Placental epithelial cell (primary cell): Measurements from ENCODE around the gene SPIRE2. TPM values are rescaled to one million over a fixed set of nuclear protein-coding genes. Genes with fewer than 3 reads are reported as not detected.

ENCODE experiments used
- total RNA-seq: library from RNA; depleted of rRNA; stranded (reverse); fragments of >200 nt; gene quantifications from 2 replicates; pipeline ENCODE4 v1.2.3, GENCODE V29; 2012

The SPIRE2 gene
- total RNA-seq = 6.1 and 10.2 TPM in 2 replicates

GRCh38 chr16:89828199-89828869 is at the start of gene SPIRE2:
SPIRE2 (plus strand) TSS chr16:89828475; CDS start chr16:89828551, 76 bp downstream.

GRCh38 chr16:89873109-89873971 is 45.1 kb downstream of the SPIRE2 start, which contains the start of gene TCF25:
TCF25 (plus strand) TSS chr16:89873592; CDS start chr16:89873668, 76 bp downstream.

GRCh38 chr16:89918453-89919347 is 90.4 kb downstream of the SPIRE2 start, which contains the start of gene MC1R:
MC1R (plus strand) TSS chr16:89918862; CDS start chr16:89919259, 397 bp downstream.

Other genes with a start within 250 kb of the SPIRE2 start
- gene DPEP1, start 214.8 kb upstream of the SPIRE2 start, total RNA-seq = not detected in 2 replicates
- gene CHMP1A, start 170.8 kb upstream of the SPIRE2 start, total RNA-seq = 124 and 146 TPM in 2 replicates
- gene SPATA33, start 170.6 kb upstream of the SPIRE2 start, total RNA-seq = 3.6 and 4.3 TPM in 2 replicates
- gene CDK10, start 141.8 kb upstream of the SPIRE2 start, total RNA-seq = 37.3 and 48.9 TPM in 2 replicates
- 6.3 and 10.7 TPM in 2 replicates for gene SPATA2L, start 126.8 kb upstream of the SPIRE2 start, total RNA-seq
- 9.8 and 10.2 TPM in 2 replicates for gene VPS9D1, start 107.6 kb upstream of the SPIRE2 start, total RNA-seq
- 14.7 and 18.8 TPM in 2 replicates for gene ZNF276, start 106.9 kb upstream of the SPIRE2 start, total RNA-seq
- gene FANCA, start 11.8 kb upstream of the SPIRE2 start, total RNA-seq = 9.4 and 11.0 TPM in 2 replicates
- 254 and 342 TPM in 2 replicates for gene TCF25, start 45.1 kb downstream of the SPIRE2 start, total RNA-seq
- 9.3 and 12.2 TPM in 2 replicates for gene MC1R, start 90.4 kb downstream of the SPIRE2 start, total RNA-seq
- 85.2 and 182 TPM in 2 replicates for gene TUBB3, start 94.9 kb downstream of the SPIRE2 start, total RNA-seq
- 34.2 and 103 TPM in 2 replicates for gene DEF8, start 120.3 kb downstream of the SPIRE2 start, total RNA-seq
- under 0.01 and 0.11 TPM in 2 replicates for gene DBNDD1, start 191.0 kb downstream of the SPIRE2 start, total RNA-seq
- not detected in 2 replicates for gene PRDM7, start 248.9 kb downstream of the SPIRE2 start, total RNA-seq